OCI-LY3 (cell line): Measurements from ENCODE around the gene BICC1.

ENCODE experiments used
- H2AFZ ChIP-seq: fragments of 200-600, 300-600 bp; shearing (Covaris generic); 2 replicates; pipeline ENCODE4 v1.6.0; 2014; ENCODE audit warnings: antibody characterized with exemption, low read depth, low read length
- H3K27ac ChIP-seq: fragments of 200-600, 300-600 bp; sonication (generic); 2 replicates; pipeline ENCODE4 v1.5.1; 2014; ENCODE audit warnings: mild to moderate bottlenecking, low read length, moderate library complexity, mixed read lengths
- H3K27me3 ChIP-seq: fragments of 200-600, 300-600 bp; sonication (generic); 2 replicates; pipeline ENCODE4 v1.6.1; 2014; ENCODE audit warnings: low read depth, low read length, mixed read lengths
- H3K36me3 ChIP-seq: fragments of 200-600, 300-600 bp; sonication (generic); replicated peaks from 2 replicates; pipeline ENCODE3; 2014; ENCODE audit warnings: low read depth, low read length, mixed read lengths
- H3K4me1 ChIP-seq: fragments of 300-600, 200-600 bp; sonication (generic); 2 replicates; pipeline ENCODE4 v1.6.1; 2014; ENCODE audit warnings: low read length, mixed read lengths
- H3K4me2 ChIP-seq: fragments of 200-600, 300-600 bp; sonication (generic); 2 replicates; pipeline ENCODE4 v1.6.1; 2014; ENCODE audit warnings: low read length, mixed read lengths
- H3K4me3 ChIP-seq: fragments of 300-600, 200-600 bp; sonication (generic); 2 replicates; pipeline ENCODE4 v1.5.1; 2014; ENCODE audit warnings: antibody characterized with exemption, mild to moderate bottlenecking, low read length, moderate library complexity
- H3K79me2 ChIP-seq: fragments of 300-600, 200-600 bp; shearing (Covaris generic); 2 replicates; pipeline ENCODE4 v1.6.1; 2014; ENCODE audit warnings: mild to moderate bottlenecking, low read length, mixed read lengths
- H3K9ac ChIP-seq: fragments of 300-600, 200-600 bp; shearing (Covaris generic); 2 replicates; pipeline ENCODE4 v1.6.0; 2014; ENCODE audit warnings: mild to moderate bottlenecking, low read length, moderate library complexity
- H3K9me3 ChIP-seq: fragments of 200-600, 300-600 bp; shearing (Covaris generic); 2 replicates; pipeline ENCODE4 v1.6.1; 2014; ENCODE audit warnings: low read length, mixed read lengths; ENCODE audit not compliant: insufficient read depth
- H4K20me1 ChIP-seq: fragments of 200-600, 300-600 bp; sonication (generic); 2 replicates; pipeline ENCODE4 v1.6.1; 2016; ENCODE audit warnings: low read length, mixed read lengths; ENCODE audit not compliant: insufficient read depth
- EZH2phosphoT487 ChIP-seq: fragments of 200-600 bp; shearing (Covaris generic); IDR thresholded peaks from 2 replicates; pipeline ENCODE4 v1.6.1; 2018; ENCODE audit warnings: antibody characterized with exemption, mixed run types, low read depth
- TF ChIP-seq, protein P1 (sequence below): fragments of 200-600, 300-600 bp; sonication (generic); IDR thresholded peaks from 2 replicates; pipeline ENCODE4 v1.5.1; 2014; ENCODE audit warnings: antibody characterized with exemption, low read length, low read depth

Gene BICC1

DNA sequence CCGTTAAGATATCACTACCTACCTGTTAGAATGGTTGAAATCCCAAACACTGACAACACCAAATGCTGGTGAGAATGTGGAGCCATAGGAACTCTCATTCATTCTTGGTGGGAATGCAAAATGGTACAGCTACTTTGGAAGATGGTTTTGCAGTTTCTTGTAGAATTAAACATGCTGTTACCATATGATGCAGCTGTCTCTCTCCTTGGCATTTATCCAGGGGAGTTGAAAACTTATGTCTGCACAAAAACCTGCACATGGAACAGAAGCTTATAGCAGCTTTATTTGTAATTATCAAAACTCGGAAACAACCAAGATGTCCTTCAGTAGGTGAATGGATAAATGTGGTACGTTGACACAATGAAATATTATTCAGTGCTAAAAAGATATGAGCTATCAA is 199.5 kb downstream of the BICC1 start:
- no peak overlapping the region for H3K27ac ChIP-seq
- H3K79me2 ChIP-seq = no peaks in the 10 kb centered on the region
- H4K20me1 ChIP-seq = no peaks in the 10 kb centered on the region
- H3K9me3 ChIP-seq = no peaks in the 10 kb centered on the region
- H3K4me2 ChIP-seq = no peak overlapping the region
- no peak overlapping the region for H3K4me3 ChIP-seq
- TF ChIP-seq, protein P1, sequence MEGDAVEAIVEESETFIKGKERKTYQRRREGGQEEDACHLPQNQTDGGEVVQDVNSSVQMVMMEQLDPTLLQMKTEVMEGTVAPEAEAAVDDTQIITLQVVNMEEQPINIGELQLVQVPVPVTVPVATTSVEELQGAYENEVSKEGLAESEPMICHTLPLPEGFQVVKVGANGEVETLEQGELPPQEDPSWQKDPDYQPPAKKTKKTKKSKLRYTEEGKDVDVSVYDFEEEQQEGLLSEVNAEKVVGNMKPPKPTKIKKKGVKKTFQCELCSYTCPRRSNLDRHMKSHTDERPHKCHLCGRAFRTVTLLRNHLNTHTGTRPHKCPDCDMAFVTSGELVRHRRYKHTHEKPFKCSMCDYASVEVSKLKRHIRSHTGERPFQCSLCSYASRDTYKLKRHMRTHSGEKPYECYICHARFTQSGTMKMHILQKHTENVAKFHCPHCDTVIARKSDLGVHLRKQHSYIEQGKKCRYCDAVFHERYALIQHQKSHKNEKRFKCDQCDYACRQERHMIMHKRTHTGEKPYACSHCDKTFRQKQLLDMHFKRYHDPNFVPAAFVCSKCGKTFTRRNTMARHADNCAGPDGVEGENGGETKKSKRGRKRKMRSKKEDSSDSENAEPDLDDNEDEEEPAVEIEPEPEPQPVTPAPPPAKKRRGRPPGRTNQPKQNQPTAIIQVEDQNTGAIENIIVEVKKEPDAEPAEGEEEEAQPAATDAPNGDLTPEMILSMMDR = no peak
- TF ChIP-seq EZH2phosphoT487 = no peak
- H3K4me1 ChIP-seq = no peaks in the 10 kb centered on the region
- no peak overlapping the region for H3K9ac ChIP-seq
- H3K27me3 ChIP-seq = no peaks in the 10 kb centered on the region
- no peak overlapping the region for H2AFZ ChIP-seq
- H3K36me3 ChIP-seq = no peaks in the 10 kb centered on the region

DNA sequence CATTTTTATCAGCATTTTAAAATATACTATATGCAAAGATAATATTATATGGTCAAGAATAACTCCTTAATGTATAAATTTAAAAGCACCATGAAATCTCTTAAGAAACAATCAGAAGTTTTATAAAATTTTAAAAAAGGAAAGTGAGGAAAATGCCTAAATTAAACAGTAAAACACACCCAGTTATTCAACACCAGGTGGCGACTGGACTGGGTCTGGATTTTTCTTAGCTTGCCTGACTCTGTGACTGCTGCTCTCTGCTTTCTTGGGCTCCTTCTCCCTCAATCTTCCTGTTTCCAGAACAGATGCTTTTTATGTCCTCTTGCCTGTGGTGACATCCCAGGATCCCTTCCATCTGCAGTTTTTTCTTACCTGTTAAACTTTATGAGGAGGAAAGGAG is 200.3 kb downstream of the BICC1 start:
- no peak overlapping the region for H2AFZ ChIP-seq
- no peak overlapping the region for H3K27ac ChIP-seq
- H4K20me1 ChIP-seq = no peaks in the 10 kb centered on the region
- H3K4me1 ChIP-seq = no peaks in the 10 kb centered on the region
- no peak overlapping the region for H3K4me2 ChIP-seq
- no peak overlapping the region for H3K4me3 ChIP-seq
- H3K27me3 ChIP-seq = no peaks in the 10 kb centered on the region
- H3K36me3 ChIP-seq = no peaks in the 10 kb centered on the region
- H3K9ac ChIP-seq = no peak overlapping the region
- H3K9me3 ChIP-seq = no peaks in the 10 kb centered on the region
- H3K79me2 ChIP-seq = no peaks in the 10 kb centered on the region
- TF ChIP-seq, protein P1 = no peak
- no peak for TF ChIP-seq EZH2phosphoT487

GRCh38 chr10:58714409-58714808 is 201.7 kb downstream of the BICC1 start:
- Histone ChIP-seq H3K9ac (no peak overlapping the region), H3K27ac (no peak overlapping the region), H2AFZ (no peak overlapping the region), H3K4me1 (no peaks in the 10 kb centered on the region), H3K27me3 (no peaks in the 10 kb centered on the region), H3K36me3 (no peaks in the 10 kb centered on the region), H4K20me1 (no peaks in the 10 kb centered on the region), H3K79me2 (no peaks in the 10 kb centered on the region), H3K4me3 (no peak overlapping the region), H3K9me3 (no peaks in the 10 kb centered on the region), H3K4me2 (no peak overlapping the region)
- TF ChIP-seq, protein P1 = no peak
- no peak for TF ChIP-seq EZH2phosphoT487

- H3K79me2 ChIP-seq = no peaks in the 10 kb centered on the region
- H3K27me3 ChIP-seq = no peaks in the 10 kb centered on the region
- no peaks in the 10 kb centered on the region for H3K9me3 ChIP-seq
- H4K20me1 ChIP-seq = no peaks in the 10 kb centered on the region
- H3K36me3 ChIP-seq = no peaks in the 10 kb centered on the region
- TF ChIP-seq, protein P1 = no peak
- TF ChIP-seq EZH2phosphoT487 = no peak
- no peak overlapping the region for H3K4me2 ChIP-seq
- H3K4me3 ChIP-seq = no peak overlapping the region
- no peak overlapping the region for H2AFZ ChIP-seq
- no peak overlapping the region for H3K27ac ChIP-seq
- no peak overlapping the region for H3K9ac ChIP-seq
- no peaks in the 10 kb centered on the region for H3K4me1 ChIP-seq
Observed at GRCh38 chr10:58715061-58715460, 202.4 kb downstream of the BICC1 start.
